Measurements from ENCODE around the gene EPOP. TPM values are rescaled to one million over a fixed set of nuclear protein-coding genes. Genes with fewer than 3 reads are reported as not detected.

Gene EPOP
- total and polyA plus RNA-seq, 2 donors (not counting 1 experiment from before 2014, with no cell fraction given) = 0.14 to 0.33 TPM

DNA sequence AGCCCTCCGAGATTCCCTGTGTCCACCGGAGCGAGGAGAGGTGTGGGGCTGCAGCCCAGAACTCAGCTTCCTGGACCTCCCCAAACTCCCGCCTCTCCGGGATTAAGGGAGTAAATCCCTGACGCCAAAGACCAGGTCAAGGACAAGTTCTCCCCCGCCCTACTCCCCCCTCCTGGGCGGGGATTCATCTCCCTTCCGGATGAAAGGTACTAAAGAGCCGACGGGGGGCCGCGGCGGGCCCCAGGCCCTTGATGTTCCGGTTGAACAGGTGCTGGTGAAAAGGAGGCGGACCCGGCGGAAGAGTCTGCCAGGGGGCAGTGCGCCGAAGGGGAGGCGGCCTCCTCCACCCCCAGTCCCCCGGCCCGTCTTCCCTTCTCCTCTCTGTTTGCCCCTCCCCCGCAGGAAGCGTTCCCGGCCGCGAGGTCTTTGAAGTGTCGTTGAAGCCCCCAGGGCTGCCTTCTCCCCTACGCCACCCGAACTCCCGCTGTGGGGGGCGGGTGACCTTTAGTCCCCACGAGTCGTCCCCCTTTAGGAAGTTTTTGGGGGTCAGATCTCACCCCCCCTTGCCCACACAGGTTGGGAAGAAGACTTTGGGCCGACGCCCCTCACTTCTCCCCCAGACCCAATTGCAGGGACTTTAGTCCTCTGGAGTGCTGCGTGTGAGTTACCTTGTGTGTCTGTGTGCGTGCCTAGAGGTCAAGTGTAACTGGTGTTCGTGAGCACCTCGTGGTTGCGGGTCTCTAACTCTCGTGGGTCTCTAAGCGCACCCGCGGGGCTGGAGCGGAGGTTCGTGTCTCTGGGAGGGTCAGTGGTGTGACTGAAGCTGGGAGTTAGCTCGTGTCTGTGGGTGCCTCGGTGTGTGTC lies 29.2 kb upstream of the EPOP start:
- Histone ChIP-seq H3K27ac (ENCODE audit: insufficient read depth, low read length) (peak overlapping the region; percentile 70), H3K9me3 (ENCODE audit: control insufficient read depth, insufficient read depth, low read depth, low read length) (no peaks in the 10 kb centered on the region), H3K4me1 (ENCODE audit: control insufficient read depth, extremely low read depth, insufficient read depth, low read length) (peaks cover 9% of the 10 kb centered on the region), H3K9ac (ENCODE audit: insufficient read depth, low read length) (peak overlapping the region; percentile 66), H2AFZ (ENCODE audit: low read length) (peak overlapping the region; percentile 77), H3K4me3 (replicated peaks in 1 of 4; ENCODE audit: control extremely low read depth in 1 of 4, insufficient read depth in 1 of 4, low read depth in 3 of 4, low read length in 4 of 4) (peak overlapping the region; percentile 68 to 81 (median 70)), H4K20me1 (ENCODE audit: control insufficient read depth, extremely low read depth, insufficient read depth, low read length) (no peaks in the 10 kb centered on the region), H3K36me3 (ENCODE audit: control insufficient read depth, insufficient read depth, low read length) (peaks cover 2% of the 10 kb centered on the region), H3K27me3 (ENCODE audit: control insufficient read depth, insufficient read depth, low read length) (no peaks in the 10 kb centered on the region), H3K79me2 (ENCODE audit: control insufficient read depth, insufficient read depth, low read length) (peaks cover 2% of the 10 kb centered on the region), H3K4me2 (ENCODE audit: extremely low read depth, insufficient read depth, low read length) (peak overlapping the region; percentile 88)
- no peak for TF ChIP-seq EZH2 (IDR thresholded peaks at IDR 0.05; ENCODE audit: low read length, missing control alignments)
- TF ChIP-seq, protein P1, sequence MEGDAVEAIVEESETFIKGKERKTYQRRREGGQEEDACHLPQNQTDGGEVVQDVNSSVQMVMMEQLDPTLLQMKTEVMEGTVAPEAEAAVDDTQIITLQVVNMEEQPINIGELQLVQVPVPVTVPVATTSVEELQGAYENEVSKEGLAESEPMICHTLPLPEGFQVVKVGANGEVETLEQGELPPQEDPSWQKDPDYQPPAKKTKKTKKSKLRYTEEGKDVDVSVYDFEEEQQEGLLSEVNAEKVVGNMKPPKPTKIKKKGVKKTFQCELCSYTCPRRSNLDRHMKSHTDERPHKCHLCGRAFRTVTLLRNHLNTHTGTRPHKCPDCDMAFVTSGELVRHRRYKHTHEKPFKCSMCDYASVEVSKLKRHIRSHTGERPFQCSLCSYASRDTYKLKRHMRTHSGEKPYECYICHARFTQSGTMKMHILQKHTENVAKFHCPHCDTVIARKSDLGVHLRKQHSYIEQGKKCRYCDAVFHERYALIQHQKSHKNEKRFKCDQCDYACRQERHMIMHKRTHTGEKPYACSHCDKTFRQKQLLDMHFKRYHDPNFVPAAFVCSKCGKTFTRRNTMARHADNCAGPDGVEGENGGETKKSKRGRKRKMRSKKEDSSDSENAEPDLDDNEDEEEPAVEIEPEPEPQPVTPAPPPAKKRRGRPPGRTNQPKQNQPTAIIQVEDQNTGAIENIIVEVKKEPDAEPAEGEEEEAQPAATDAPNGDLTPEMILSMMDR (conservative IDR thresholded peaks at IDR 0.05 in 1 of 2, IDR thresholded peaks at IDR 0.05 in 1 of 2; ENCODE audit: low read depth in 1 of 2, low read length in 2 of 2) = no peak
- DNase-seq (ENCODE audit: low read depth in 2 of 2) = no peak

DNA sequence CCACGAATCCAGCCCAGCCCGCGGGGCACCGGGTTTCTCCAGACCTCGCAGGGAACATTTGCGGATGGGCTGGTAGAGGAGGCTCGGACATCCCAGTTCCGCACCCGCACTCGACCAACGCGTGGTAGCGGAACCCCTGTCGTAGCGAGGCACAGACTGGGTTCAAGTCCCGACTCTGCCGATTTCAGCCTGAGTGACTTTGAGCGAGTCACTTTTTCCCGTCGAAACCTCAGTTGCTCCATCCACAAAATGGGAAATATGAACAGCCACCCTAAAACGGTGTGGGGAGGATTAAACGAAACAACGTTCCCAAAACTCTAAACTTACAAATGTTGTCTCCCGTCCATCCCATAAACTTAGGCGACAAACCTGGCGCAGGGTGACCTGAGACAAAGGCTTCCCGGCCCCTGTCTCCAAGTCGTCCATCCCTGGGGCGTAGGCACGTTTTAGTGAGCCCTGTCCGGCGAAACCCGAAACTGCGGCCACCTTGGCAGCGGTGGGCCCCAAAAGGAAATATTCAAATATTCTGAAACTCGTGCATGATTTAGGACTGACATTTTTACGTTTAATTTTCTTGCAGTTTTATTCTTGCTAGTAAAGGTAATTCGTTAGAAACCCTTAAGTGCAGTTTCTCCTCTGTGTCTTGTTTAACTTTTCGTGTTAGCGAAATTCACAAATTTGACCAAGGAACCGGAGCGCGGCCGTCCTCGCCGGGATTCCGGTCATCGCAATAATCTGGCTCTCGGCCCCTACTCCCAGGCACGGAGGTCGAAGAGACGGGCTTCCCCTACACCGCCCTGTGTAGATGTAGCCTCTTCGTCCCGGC lies 28.4 kb upstream of the EPOP start:
- no peak for TF ChIP-seq EZH2 (IDR thresholded peaks at IDR 0.05; ENCODE audit: low read length, missing control alignments)
- TF ChIP-seq, protein P1 (conservative IDR thresholded peaks at IDR 0.05 in 1 of 2, IDR thresholded peaks at IDR 0.05 in 1 of 2; ENCODE audit: low read depth in 1 of 2, low read length in 2 of 2) = no peak
- DNase-seq (ENCODE audit: low read depth in 2 of 2) = peak in 1 of 2 donors; percentile 6
- H3K36me3 ChIP-seq (ENCODE audit: control insufficient read depth, insufficient read depth, low read length) = peaks cover 2% of the 10 kb centered on the region
- H3K79me2 ChIP-seq (ENCODE audit: control insufficient read depth, insufficient read depth, low read length) = peaks cover 2% of the 10 kb centered on the region
- peak overlapping the region; percentile 91 for H3K4me2 ChIP-seq (ENCODE audit: extremely low read depth, insufficient read depth, low read length)
- H3K27ac ChIP-seq (ENCODE audit: insufficient read depth, low read length) = peak overlapping the region; percentile 70
- H3K4me1 ChIP-seq (ENCODE audit: control insufficient read depth, extremely low read depth, insufficient read depth, low read length) = peaks cover 9% of the 10 kb centered on the region
- H3K9me3 ChIP-seq (ENCODE audit: control insufficient read depth, insufficient read depth, low read depth, low read length) = no peaks in the 10 kb centered on the region
- H3K4me3 ChIP-seq (replicated peaks in 1 of 4; ENCODE audit: control extremely low read depth in 1 of 4, insufficient read depth in 1 of 4, low read depth in 3 of 4, low read length in 4 of 4) = peak overlapping the region; percentile 68 to 81 (median 70)
- H3K27me3 ChIP-seq (ENCODE audit: control insufficient read depth, insufficient read depth, low read length) = no peaks in the 10 kb centered on the region
- no peaks in the 10 kb centered on the region for H4K20me1 ChIP-seq (ENCODE audit: control insufficient read depth, extremely low read depth, insufficient read depth, low read length)
- H3K9ac ChIP-seq (ENCODE audit: insufficient read depth, low read length) = peak overlapping the region; percentile 34
- H2AFZ ChIP-seq (ENCODE audit: low read length) = peak overlapping the region; percentile 9

Data from fibroblast of lung (primary cell).